ENCODE results near the gene TMX4. TPM values are rescaled to one million over a fixed set of nuclear protein-coding genes. Genes with fewer than 3 reads are reported as not detected.
A peak's percentile ranks its signal among the peaks of the same experiment; 100 is the strongest.

The TMX4 gene
- total RNA-seq, 1 donor from 2014 or later, result 19.6 TPM

- DNase-seq (ENCODE audit: extremely low read depth, low read depth, low spot score), result no peak
Observed at GRCh38 chr20:8020314-8021079, 936 bp upstream of the TMX4 start.

GRCh38 chr20:8019998-8020247 is 362 bp upstream of the TMX4 start:
- no peak for DNase-seq (ENCODE audit: extremely low read depth, low read depth, low spot score)

- DNase-seq (ENCODE audit: extremely low read depth, low read depth, low spot score), result no peak
Observed at GRCh38 chr20:8018958-8019245, 659 bp downstream of the TMX4 start.

GRCh38 chr20:8012724-8013123 is 6.8 kb downstream of the TMX4 start:
- no peak for DNase-seq (ENCODE audit: extremely low read depth, low read depth, low spot score)

- DNase-seq (ENCODE audit: extremely low read depth, low read depth, low spot score), result no peak
Observed at GRCh38 chr20:8008733-8009132, 10.8 kb downstream of the TMX4 start.

DNA sequence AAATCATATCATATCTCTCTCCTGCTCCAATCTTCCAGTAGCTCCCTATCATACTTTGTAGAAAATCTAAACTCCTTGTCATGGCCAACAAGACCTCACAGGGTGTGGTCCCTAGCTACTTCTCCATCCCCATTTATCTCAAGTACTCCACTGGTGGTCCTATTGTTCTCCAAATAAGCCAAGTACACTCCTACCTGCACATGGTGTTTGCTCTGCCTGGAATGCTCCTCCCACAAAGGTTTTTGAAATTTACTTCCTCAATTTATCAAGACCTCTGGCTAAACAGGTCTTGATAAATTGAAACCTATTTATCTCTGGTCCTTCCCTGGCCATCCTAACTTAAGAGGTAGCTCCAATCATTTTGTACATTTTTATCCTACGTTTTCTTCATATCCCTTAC is 12.1 kb downstream of the TMX4 start:
- no peak for DNase-seq (ENCODE audit: extremely low read depth, low read depth, low spot score)

GRCh38 chr20:8005575-8006366 is 13.8 kb downstream of the TMX4 start:
- no peak for DNase-seq (ENCODE audit: extremely low read depth, low read depth, low spot score)

DNA sequence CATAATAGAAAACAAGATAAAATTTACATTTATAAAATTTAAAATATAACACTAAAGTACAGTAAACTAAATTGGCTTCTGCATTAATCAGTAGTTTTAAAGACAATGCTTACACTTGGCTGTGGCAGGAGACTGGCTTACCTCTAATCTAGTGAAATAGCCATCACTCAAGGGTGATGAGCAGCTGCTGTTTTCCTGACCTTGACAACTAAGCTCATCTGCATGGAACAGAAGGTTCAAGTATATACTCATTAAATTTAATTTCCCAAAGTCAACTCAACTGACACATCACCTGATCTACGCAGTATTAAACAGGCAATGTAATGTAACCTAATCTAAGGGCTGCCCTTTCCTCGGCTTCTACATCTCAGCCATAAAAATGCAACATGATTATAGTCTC is 14.5 kb downstream of the TMX4 start:
- no peak for DNase-seq (ENCODE audit: extremely low read depth, low read depth, low spot score)

DNA sequence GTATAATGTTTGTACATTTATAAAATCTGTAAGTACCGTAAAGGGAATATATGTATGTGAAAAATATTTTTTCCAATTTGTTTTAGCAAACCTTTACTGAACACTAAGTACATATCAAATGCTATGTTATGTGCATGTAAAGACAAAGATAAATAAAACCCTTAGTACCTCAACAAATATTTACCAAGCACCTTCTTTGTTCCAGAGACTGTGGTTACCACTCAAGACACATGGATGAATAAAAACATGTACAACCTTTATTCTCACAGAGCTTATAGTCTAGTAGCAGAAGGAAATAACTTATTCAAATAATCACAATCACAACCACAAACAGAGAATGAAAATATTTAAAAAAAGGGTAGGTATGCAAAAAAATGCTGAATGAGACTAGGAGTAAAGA is 17.5 kb downstream of the TMX4 start:
- no peak for DNase-seq (ENCODE audit: extremely low read depth, low read depth, low spot score)

- DNase-seq (ENCODE audit: extremely low read depth, low read depth, low spot score), result no peak
Observed at GRCh38 chr20:8000796-8001195, 18.8 kb downstream of the TMX4 start.

DNA sequence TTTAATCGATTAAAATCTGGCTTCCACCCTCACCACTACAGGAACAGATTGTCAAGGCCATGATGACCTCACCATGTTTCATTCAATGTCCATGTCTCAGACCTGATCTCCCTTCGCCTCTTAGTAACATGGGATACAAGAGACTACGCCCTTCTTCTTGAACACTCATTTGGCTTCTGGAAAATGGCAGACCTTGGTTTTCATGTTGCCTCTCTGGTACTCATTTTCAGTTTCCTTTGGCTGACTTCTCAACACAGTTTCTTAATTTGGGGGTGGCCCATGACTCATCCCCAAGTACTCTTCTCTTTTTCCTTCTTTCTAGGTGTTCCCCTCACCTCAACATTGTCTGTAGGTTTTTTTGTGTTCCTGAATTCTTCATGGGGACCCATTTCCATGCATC is 22.7 kb downstream of the TMX4 start:
- DNase-seq (ENCODE audit: extremely low read depth, low read depth, low spot score), result no peak

GRCh38 chr20:7994809-7995208 is 24.8 kb downstream of the TMX4 start:
- DNase-seq (ENCODE audit: extremely low read depth, low read depth, low spot score), result no peak

DNA sequence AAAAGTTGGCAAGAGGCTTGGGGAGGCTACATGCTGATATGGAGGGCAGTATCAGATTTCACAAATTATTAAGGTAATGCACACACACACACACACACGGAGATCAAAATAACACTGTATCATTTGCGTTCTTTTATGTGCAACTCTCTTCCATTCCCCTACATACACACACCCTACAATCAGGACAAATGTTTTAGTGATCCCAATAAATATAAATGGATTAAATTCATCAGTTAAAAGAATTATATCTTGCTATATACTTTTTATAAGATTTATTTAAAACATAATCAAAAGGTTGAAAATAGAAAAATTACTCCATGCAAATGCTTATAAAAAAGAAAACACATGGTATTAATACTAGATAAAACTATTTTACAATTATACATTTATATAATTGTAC is 25.9 kb downstream of the TMX4 start:
- no peak for DNase-seq (ENCODE audit: extremely low read depth, low read depth, low spot score)

GRCh38 chr20:7993238-7993637 is 26.3 kb downstream of the TMX4 start:
- DNase-seq (ENCODE audit: extremely low read depth, low read depth, low spot score), result no peak

DNA sequence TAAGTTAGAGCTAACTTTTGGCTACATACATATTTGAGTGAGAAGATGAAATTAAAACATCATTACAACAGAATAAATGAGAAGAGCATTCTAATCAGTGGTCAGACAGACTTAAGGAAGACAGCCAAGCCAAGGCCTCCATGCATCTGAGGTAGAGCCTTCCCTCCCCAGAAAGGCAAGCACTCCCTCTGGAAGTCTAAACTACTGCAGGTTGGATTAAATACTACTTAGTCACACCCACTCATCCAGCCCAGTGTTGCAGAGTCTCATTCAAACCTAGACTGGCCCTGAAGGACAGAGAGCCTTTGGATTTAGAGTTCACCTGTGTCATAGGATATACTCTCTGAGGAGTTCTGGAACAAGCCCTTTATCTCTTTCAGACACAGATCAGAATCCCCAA is 29.2 kb downstream of the TMX4 start:
- no peak for DNase-seq (ENCODE audit: extremely low read depth, low read depth, low spot score)

DNA sequence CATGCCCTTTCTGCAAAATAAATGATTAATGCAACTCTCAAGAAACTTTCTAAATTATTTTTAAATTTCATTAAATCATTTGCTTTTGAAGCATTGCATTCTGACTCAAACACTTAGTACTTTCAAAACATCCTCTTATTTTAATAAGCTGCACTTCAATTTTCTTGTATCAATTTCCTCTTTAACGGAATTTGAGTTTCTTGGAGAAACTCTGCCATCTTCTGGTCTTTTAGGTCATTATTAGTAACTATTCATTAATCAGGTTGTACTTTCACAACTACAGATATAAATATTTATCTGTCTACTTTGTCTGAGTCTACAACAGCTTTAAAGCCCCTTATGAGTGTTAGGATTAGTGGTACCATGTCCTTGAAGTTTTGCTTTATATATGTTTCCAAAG is 30.2 kb downstream of the TMX4 start:
- no peak for DNase-seq (ENCODE audit: extremely low read depth, low read depth, low spot score)

GRCh38 chr20:7985916-7986315 is 33.6 kb downstream of the TMX4 start:
- DNase-seq (ENCODE audit: extremely low read depth, low read depth, low spot score), result no peak

DNA sequence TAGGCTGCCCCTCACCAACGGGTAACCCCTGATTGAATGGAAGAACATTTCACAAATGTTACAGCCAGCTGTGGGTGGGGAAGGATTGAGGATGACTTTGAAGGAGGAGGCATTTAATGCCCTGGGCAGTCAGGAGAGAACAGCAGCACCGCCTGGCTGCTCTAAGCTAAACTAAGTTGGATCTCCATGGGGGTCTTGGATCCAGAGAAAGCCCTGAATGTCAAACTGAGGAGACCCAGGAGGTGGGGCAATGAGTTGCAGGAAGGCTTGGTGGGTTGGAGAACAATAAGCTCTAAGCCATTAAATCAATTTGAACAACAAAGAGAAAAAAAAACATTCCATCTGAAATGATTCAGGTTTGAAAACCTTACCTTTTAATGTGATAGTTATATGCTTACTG is 35.4 kb downstream of the TMX4 start:
- no peak for DNase-seq (ENCODE audit: extremely low read depth, low read depth, low spot score)

- DNase-seq (ENCODE audit: extremely low read depth, low read depth, low spot score), result no peak
Observed at GRCh38 chr20:7981374-7981773, 38.2 kb downstream of the TMX4 start.

GRCh38 chr20:7980332-7981046 is 39.1 kb downstream of the TMX4 start:
- DNase-seq (ENCODE audit: extremely low read depth, low read depth, low spot score), result peak; percentile 20

DNA sequence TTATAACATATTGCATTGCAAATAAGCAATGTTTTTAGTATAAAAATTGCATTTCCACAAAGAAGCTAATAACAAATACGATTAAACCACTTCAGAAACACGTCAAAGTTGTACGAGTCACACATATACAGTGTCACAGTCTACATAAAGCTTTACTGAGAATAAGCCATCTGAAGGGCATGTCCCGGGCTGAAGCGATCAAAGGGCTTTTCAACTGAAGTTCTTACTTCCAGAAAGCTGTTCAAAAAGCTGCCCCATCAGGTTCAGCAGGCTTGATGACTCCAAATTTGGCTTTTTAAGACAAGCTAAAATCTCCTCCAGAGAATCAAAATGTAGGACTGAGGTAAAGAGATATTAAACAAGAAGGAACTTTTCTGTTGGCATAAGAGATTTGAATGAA is 41.9 kb downstream of the TMX4 start:
- no peak for DNase-seq (ENCODE audit: extremely low read depth, low read depth, low spot score)

DNA sequence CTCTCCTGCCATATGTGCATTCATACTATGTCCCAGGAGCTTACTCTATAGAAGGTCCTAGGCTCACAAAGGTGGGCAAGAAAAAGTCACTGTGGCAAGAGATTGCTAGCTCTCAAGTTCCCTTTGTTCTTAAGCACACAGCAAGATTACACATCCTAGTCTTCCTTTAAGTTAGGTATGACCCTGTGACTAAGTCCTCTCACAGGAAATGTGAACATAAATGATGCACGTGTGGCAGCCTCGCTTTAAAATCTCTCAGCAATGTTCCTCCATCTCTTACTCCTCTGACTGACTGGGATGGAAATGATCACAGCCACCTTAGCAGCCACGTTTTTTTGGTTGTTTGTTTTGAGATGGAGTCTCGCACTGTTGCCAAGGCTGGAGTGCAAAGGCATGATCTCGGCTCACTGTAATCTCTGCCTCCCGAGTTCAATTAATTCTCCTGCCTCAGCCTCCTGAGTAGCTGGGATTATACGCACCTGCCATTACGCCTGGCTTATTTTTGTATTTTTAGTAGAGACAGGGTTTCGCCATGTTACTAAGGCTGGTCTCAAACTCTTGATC is 43.6 kb downstream of the TMX4 start:
- no peak for DNase-seq (ENCODE audit: extremely low read depth, low read depth, low spot score)
